GM21367 (cell line): ENCODE data around the gene EME2.
"Not testable (repeated sequence)": the region's sequence is repeated elsewhere in the genome, so short reads cannot be mapped to it uniquely, and the experiment has no call there.

Experiments
- ATAC-seq: cut with Tn5 transposase; IDR thresholded peaks from one replicate; pipeline ENCODE4 v1.9.1; 2021; ENCODE audit not compliant: unreplicated experiment

The EME2 gene, protein sequence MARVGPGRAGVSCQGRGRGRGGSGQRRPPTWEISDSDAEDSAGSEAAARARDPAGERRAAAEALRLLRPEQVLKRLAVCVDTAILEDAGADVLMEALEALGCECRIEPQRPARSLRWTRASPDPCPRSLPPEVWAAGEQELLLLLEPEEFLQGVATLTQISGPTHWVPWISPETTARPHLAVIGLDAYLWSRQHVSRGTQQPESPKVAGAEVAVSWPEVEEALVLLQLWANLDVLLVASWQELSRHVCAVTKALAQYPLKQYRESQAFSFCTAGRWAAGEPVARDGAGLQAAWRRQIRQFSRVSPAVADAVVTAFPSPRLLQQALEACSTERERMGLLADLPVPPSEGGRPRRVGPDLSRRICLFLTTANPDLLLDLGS

DNA sequence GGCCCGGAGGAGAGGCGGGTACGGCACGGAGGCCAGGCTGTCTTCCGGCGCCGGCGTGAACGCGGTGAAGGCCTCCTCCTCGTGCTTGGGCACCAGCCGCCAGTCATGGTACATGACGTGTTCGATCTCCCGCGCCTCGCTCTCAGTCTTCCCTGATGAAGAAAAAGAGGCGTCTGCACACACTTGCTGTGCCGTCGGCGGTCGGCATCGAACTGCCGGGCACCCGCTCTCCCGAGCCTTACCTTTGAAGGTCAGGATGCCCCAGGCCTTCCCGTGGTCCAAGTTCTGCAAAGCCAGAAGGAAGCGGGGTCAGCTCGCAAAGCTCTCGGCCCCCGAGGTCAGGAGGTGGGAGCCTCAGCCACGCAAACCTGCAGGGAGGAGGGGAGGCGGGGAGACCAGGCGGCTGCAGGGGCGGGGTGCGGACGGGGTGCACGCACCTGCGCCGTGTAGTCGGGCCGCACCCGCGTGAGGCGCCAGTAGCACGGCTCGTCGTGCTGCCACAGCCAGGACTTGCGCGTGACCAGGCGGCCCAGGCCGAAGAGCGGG is at the start of gene EME2:
Gene EME2, plus strand, starts transcription at position 449 of the 546 bp plus-strand sequence. CDS start 418 bp downstream, outside the sequence.
- ATAC-seq: no peak

DNA sequence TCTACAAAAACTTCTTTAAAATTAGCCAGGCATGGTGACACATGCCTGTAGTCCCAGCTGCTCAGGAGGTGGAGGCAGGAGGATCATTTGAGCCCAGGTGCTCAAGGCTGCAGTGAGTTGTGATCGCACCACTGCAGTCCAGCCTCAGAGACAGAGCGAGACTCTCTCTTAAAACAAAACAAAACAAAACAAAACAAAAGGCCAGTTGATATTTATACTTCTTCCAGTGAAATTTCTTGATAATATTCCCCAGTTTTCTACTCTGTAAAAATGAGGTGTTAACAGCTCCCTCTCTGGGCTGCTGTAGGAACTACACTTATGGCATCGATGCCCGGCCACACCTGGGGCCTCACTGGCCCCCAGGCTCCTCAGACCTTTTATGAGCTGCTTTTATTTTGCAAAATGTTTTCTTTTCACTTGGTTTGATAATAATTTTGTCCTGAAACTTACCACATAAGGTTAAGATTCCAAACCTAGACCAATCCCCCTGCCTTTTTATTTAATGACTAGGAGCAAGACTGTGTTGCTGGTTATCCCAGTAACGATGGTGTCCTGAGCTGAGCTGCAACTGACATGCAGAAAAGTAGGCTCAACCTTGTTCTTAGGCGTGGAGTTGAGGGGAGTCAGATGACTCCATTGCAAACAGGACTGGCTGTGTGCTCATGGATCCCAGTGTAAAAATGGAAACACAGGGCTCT is 49.0 kb upstream of the EME2 start:
- ATAC-seq: no peak

DNA sequence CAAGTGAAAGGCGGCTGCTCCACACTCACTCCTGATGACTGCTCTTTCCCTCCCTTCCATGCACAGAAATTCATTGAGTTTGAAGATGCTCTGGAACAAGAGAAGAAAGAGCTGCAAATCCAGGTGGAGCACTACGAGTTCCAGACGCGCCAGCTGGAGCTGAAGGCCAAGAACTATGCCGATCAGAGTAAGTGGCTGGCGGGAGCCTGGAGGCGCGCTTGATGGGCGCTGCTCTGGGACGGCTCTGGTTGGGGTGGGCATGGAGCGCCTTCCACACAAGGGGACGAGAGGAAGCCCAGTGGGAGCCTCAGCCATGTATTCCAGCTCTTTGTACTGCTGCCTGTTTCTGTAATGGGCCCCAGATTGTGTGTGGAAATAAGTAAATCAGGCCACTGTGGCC is 48.1 kb upstream of the EME2 start:
- ATAC-seq: no peak

DNA sequence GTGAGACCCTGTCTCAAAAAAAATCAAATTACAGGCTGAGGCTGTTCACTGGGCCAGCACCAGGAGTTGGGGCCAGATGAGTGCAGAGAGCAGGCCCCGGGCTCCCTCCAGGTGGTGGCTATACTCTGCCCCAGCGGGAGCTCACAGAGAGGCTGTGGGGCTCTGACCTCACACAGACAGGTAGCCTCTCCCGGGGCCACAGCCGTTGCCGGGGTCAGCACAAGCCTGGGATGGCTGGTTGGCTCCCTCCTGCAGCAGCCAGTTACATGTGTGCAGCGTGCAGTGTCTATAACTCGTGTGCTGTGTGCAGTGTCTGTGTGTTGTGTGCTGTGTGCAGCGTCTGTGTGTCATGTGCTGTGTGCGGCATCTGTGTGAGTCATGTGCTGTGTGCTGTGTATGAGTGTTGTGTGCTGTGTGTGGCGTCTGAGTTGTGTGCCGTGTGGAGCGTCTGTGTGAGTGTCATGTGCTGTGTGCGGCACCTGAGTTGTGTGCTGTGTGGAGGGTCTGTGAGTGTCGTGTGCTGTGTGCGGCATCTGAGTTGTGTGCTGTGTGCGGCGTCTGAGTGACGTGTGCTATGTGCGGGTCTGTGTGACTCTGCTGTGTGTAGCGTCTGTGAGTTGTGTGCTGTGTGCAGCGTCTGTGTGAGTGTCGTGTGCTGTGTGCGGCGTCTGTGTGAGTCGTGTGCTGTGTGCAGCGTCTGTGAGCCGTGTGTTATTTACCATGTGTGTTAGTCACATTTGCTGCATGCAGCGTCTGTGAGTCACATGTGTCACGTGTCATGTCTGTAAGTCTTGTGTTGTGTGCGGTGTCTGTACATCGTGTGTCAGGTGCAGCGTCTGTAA is 45.7 kb upstream of the EME2 start:
- no peak for ATAC-seq

DNA sequence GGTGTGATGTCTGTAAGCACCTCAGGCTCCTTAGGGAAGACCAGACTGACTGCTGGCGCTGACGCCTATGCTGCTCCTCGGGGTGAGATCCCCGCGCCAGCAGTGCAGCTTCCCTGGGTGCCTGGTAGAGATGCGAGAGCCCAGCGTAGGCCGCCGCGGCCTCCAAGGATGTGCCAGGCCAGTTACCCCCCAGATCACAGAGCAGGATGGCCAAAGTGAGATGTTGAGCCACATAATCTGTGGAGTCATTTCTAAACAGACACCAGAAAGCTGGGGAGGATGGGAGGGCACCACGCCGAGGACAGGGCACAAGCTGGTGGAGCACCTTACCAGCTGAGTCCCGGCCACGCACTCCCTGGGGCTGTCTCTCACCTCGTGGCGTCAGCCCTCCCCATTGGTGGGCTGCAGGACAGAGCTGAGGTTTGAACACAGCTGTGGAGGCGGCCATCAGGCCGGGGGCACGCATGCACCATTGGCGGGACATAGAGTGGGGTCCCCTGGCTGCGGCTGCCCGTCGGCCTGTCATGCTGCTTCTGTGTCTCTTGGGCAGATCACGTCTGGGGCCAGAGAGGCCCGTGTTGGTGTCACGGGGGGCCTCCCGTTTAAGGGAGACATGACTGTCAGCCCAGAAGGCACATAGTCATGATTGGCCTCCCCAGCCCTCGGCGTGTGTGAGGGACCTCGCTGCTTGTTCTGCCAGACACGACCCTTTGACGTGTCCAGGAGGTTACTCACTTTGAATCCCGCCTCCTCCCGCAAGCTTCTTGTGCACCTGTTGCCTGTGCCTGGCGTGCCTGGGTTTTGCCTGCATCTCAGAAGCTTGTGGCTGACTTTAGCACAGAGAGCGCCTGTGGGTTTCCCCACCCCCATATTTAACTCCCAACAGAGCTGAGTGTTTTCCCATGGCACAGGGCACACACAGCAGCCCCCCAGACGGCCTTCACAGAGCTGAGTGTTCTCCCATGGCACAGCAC is 44.7 kb upstream of the EME2 start:
- no peak for ATAC-seq

DNA sequence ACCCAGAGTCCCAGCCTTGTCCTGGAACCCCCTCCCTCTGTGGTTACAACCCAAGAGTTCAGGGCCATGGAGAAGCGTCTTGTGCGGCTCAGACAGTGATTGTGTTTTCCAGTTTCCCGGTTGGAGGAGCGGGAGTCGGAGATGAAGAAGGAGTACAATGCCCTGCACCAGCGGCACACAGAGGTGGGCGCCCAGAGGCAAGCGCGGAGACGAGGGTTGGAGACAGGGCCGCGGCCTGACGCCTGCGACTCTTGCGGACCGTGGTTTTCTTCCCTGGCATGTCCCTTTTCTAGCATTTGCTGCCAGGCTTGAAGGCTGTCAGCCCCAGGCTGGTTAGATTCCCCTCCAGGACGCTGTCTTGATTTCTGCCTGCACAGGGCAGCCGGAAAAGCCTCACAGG is 43.6 kb upstream of the EME2 start:
- ATAC-seq: no peak

DNA sequence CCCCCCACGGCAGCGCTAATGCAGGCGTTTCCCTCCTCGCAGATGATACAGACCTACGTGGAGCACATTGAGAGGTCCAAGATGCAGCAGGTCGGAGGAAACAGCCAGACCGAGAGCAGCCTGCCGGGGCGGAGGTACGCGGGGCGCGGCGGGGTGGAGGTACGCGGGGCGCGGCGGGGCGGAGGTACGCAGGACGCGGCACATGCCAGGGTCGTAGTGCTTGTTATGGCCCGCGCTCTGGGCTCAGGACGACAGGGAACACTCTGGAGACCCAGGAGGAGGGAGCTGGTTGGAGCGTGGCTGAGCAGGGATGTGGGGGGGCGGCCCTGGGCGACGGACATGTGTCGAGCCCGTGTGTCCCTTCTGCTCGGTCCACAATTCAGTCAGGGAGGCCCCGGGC is 43.2 kb upstream of the EME2 start:
- ATAC-seq: no peak

DNA sequence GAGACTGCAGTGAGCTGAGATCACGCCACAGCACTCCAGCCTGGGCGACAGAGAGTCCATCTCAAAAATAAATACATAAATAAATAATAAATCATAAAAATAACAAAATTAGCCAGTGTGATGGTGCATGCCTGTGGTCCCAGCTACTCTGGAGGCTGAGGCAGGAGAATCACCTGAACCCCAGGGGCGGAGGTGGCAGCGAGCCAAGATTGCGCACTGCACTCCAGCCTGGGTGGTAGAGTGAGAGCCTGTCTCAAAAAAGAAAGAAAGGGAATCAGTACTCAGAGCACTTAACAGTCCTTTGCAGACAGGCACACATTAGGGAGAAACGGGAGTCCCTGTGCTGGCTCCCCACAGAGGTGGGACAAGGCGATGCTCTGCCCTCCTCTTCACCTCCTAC is 41.5 kb upstream of the EME2 start:
- no peak for ATAC-seq

DNA sequence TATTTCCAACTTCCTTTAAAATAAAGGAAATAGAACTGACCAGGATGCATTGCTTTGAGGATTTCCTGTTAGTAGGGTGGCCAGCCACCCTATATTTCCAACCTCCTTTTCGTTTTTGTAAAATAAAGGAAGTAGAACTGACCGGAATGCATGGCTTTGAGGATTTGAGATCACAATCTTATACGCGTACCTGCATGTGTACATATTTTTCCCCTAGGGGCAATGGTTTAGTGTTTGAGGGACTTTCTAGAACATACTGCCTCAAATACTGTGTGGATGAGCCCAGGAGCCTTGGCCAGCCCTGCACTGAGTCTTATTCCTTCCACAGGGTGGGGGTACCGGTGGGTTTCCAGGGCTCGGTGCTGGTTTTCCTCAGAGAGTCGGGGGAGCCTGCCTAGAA is 41.0 kb upstream of the EME2 start:
- no peak for ATAC-seq

DNA sequence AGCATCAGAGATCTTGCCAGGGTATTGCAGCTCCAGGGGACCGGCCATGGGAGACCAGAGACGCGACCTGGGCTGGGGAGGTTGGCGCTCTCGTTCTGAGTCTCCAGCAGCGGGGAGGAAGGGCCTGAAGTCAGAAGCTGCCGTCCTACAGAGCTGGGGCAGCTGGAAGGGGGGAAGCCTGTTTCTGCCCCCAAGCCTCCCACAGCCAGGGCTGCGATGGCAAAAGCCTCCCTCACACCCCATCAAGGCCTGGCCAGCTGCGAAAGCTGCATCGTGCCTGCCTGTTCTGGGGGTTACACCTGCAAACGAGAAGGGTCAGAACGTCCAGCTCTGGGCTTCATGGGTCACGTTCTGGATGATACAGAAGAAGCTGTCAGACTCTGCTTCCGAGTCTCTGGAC is 40.5 kb upstream of the EME2 start:
- no peak for ATAC-seq

DNA sequence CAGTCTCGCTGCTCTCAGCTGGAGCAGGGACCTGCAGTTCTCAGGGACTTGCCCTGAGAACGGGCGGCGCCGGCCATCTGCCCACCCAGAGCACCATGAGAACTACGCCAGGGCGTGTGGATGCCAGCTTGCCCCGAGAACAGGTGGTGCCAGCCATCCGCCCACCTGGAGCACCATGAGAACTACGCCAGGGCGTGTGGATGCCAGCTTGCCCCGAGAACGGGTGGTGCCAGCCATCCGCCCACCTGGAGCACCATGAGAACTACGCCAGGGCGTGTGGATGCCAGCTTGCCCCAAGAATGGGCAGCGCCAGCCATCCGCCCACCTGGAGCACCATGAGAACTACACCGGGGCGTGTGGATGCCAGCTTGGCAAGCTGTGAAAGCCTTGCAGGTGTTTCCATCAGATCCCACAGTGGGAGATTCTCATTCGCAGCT is 40.0 kb upstream of the EME2 start:
- not testable (repeated sequence) for ATAC-seq

DNA sequence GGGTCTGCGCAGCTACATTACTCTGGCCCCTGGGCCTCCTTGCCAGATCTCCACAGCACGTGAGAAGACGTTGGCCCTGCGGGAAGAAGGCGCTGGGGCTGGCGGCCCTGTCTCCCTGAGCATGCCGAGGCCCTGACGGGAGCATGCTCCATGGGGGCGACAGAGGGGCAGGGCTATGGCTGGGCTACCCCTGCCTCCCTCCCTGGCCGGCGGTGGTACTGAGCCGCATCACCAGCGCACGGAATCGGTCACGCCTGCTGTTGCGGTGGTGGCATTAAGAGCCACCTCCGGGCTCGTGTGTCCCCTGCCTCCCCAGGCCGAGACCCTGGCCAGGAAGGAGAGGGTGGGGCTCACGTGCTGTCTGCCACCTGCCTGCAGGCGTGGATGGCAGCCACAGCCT is 38.5 kb upstream of the EME2 start:
- ATAC-seq: no peak

DNA sequence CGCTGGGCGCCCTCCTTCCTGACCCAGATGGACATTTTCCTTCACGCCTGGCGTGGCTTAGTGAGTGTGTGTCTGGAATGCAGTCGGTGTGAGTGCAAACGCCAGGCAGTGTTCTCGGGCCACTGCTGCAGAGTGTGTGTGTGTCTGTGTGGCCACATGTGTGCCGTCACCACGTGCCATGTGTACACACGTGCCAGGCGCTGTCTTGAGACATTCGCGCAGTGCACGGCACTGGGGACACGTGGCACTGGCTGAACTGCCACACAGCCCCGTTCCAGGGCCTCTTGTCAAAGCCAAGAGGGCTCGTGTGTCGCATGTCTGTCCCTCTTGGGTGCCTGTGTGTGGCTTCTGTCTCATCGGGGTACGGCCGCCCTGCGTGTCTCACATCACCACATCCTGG is 37.8 kb upstream of the EME2 start:
- ATAC-seq: no peak

DNA sequence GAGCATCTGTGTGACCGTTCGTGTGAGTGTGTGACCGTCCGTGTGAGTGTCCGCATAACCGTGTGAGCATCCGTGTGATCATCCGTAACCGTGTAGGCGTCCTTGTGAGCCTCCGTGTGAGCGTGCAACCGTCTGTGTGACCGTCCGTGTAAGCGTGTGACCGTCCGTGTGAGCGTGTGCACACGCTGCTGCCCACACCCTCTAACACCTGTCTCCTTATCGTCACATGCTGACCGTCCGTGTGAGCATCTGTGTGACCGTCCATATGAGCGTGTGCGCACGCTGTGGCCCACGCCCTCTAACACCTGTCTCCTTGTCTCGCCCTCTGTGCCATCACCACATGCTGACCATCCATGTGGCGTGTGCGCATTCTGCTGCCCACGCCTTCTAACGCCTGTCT is 32.4 kb upstream of the EME2 start:
- no peak for ATAC-seq

DNA sequence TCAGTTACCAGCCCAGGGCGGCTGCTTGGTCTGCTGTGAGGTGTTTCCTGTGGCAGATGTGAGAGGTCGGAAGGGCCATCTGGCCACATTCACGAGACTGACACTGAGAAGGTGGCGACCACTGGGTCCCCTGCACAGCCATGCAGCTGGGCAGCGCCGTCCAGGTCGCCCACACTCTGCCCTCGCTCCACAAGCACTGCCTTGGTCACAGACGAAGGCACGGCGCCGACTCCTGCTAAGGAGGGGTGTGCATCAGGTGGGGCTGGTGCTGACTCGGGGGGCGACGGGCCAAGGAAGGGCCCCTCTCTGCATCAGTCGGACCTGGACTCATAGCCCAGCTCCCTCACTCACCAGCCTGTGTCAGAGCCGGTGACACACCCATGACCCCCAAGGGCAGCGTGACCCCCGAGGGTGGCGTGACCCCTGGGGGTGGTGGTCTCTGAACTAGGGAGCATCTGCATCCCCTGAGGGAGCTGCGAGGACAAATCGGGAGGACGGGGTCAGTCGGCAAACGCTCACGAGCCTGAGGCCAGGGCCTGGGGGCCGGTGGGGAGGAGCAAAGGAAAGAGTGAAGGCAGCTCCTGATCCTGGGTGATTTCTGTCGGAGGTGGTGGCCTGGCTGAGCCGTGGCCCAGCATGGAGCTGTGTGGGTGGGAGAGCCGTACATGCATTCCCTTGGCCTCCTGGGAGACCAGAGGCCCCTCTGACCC is 31.7 kb upstream of the EME2 start:
- ATAC-seq: no peak

DNA sequence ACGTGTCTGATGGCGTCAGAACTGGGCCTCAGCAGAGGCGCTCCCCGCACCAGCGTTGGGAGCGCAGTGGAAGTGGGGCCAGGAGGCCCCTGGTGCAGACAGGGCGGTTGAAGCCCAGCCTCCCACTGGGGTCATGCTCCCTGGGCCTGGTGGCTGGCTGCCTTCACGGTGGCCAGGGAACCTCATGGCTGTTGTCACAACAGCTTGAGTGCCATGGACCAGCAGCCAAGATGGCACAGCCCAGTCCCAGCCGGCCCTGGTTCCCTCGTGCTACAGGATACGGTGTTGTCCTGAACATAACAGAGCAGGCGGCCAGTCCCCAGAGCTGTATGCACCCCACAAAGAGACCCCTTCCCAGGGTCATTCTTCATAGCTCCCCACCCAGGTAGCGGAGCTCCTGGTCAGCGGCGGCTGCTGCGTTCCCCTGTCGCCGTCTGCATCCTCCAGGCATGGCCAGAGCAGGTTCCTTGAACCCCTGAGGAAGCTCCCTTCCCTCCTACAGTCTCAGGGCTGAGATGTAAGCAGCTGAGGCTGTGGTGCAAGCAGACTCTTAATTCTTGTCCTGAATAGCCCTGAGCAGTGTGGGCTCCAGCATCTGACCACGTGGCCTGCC is 31.0 kb upstream of the EME2 start:
- ATAC-seq: no peak

DNA sequence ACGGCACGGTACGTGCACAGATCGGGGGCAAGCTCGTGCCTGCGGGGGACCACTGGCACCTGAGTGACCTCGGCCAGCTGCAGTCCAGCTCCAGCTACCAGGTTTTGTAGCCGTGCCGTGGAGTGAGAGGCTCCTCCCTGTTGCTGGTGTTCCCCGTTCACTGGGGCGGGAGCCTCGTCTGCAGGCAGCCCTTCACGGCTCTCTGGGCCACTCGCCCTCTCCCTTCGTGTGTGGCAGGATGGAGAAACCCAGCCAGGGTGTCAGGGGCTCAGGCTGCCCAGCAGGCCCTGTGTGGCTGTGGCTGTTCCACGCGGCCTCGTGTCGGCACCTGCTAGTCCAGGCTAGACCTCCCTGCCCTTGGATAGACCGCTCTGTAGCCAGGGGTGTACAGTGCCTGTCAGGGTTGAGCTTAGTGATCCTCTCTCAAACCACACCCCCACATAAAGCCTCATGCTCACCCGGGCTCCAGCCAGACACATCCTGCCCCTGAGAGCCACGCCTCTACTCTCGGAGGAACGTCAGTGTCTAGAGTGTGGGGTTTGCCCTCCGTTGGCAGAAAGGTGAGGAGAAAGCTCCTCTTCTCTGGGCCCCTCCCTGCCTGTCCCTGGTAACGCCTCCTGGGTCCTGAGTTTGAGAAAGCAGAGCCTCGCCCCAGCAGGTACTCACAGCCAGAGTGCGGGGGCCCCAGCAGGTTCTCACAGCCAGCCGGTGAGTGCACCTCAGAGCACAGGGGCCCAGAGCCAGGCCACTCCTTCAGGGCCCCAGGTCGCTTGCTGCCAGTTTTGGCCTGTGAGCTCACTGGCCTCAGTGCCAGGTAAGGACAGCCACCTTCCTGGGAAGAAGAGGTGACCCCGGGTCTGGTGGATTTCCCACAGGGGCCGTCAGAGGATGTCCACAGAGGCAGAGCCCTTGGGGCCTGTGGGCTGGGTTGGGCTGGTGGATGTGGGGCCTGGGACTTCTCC is 29.0 kb upstream of the EME2 start:
- no peak for ATAC-seq

DNA sequence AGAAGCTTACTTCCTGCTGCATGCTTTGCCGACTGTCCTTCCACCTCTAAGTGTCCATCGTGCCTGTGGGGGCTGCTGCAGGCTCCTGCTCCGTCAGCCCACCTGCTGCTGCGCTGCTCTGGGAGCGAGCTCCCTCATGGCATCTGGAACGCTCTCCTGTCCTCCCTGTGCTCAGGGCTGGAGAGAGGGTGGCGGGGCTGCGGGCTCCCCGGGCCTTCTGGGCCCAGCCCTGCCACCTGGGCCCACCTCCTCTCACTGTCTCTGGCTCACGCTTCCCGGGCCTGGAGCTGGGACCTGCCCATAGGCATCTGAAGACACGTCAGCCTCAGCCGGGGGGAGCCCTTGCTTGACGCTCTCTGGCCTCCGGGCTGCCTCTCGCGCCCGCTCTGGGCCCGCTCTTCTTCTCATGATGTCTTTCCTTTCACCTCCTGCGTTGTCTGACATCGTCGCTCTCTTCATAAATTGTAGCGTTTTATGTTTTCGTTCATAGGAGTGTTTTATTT is 28.2 kb upstream of the EME2 start:
- ATAC-seq: no peak
